Measurements from ENCODE around the gene RNF151.
"Not testable (repeated sequence)": the region's sequence is repeated elsewhere in the genome, so short reads cannot be mapped to it uniquely, and the experiment has no call there.

Gene RNF151

GRCh38 chr16:1938910-1939309, 27.7 kb upstream of the RNF151 start:
- DNase-seq (ENCODE audit: low read depth) = no peak

GRCh38 chr16:1939833-1940232, 26.8 kb upstream of the RNF151 start:
- DNase-seq (ENCODE audit: low read depth) = not testable (repeated sequence)

- no peak for DNase-seq (ENCODE audit: low read depth)
These were observed 26.1 kb upstream of the RNF151 start for GRCh38 chr16:1940273-1941161.

GRCh38 chr16:1941162-1942046, 25.3 kb upstream of the RNF151 start:
- DNase-seq (ENCODE audit: low read depth) = no peak

GRCh38 chr16:1942047-1942809, 24.4 kb upstream of the RNF151 start:
- DNase-seq (ENCODE audit: low read depth) = no peak

GRCh38 chr16:1942810-1943726, 23.6 kb upstream of the RNF151 start, which contains the start of gene MSRB1:
Gene MSRB1, minus strand, starts transcription at chr16:1943199. Its CDS starts 43 bp downstream, at chr16:1943156.
- DNase-seq (ENCODE audit: low read depth) = peak; percentile 96

GRCh38 chr16:1944612-1945199, 21.9 kb upstream of the RNF151 start:
- DNase-seq (ENCODE audit: low read depth) = no peak

- no peak for DNase-seq (ENCODE audit: low read depth)
These were observed 20.9 kb upstream of the RNF151 start for GRCh38 chr16:1945559-1946391.

GRCh38 chr16:1946495-1947368, 19.9 kb upstream of the RNF151 start:
- DNase-seq (ENCODE audit: low read depth) = no peak

GRCh38 chr16:1947369-1947670, 19.3 kb upstream of the RNF151 start:
- no peak for DNase-seq (ENCODE audit: low read depth)

- DNase-seq (ENCODE audit: low read depth) = no peak
These were observed 17.1 kb upstream of the RNF151 start for GRCh38 chr16:1949507-1949906.

GRCh38 chr16:1950047-1950446, 16.6 kb upstream of the RNF151 start:
- no peak for DNase-seq (ENCODE audit: low read depth)

- DNase-seq (ENCODE audit: low read depth) = no peak
These were observed 16.1 kb upstream of the RNF151 start for GRCh38 chr16:1950559-1950958.

- DNase-seq (ENCODE audit: low read depth) = no peak
These were observed 12.9 kb upstream of the RNF151 start for GRCh38 chr16:1953734-1954133.

- not testable (repeated sequence) for DNase-seq (ENCODE audit: low read depth)
These were observed 9.1 kb upstream of the RNF151 start for GRCh38 chr16:1957434-1958142.

GRCh38 chr16:1958143-1958491, 8.5 kb upstream of the RNF151 start:
- not testable (repeated sequence) for DNase-seq (ENCODE audit: low read depth)

GRCh38 chr16:1958715-1959268, 7.9 kb upstream of the RNF151 start:
- DNase-seq (ENCODE audit: low read depth) = no peak
